Natural killer cell (primary cell): ENCODE data around the gene GSDMA. TPM values are rescaled to one million over a fixed set of nuclear protein-coding genes. Genes with fewer than 3 reads are reported as not detected.
A peak's percentile ranks its signal among the peaks of the same experiment; 100 is the strongest.

Source experiments
- ATAC-seq, 3 donors: fragments of 150-1000 bp in 2 of 3; fragments of 200-7000 bp in 1 of 3; cut with Tn5 transposase; 1 replicate in 1 of 3; 2 replicates in 2 of 3; pipeline ENCODE4 v1.10.0; 2021; ENCODE audit warnings: mild to moderate bottlenecking in 2 of 3, moderate library complexity in 2 of 3
- DNase-seq, 2 donors: peaks; one replicate each; pipeline versions ENCODE4 v3.0.0 to v3.0.0-alpha.2; 2013 to 2021; ENCODE audit warnings: mixed read lengths in 1 of 2
- H3K27ac ChIP-seq: one replicate; pipeline ENCODE4 v1.5.1; 2013; ENCODE audit warnings: mild to moderate bottlenecking, low read length
- H3K27me3 ChIP-seq: one replicate; pipeline ENCODE4 v1.6.1; 2013; ENCODE audit warnings: low read length; ENCODE audit not compliant: control insufficient read depth, insufficient read depth
- H3K36me3 ChIP-seq: one replicate; pipeline ENCODE4 v1.6.1; 2013; ENCODE audit warnings: low read length; ENCODE audit not compliant: control insufficient read depth, insufficient read depth
- H3K4me1 ChIP-seq: one replicate; pipeline ENCODE4 v1.6.1; 2013; ENCODE audit warnings: low read length; ENCODE audit not compliant: control insufficient read depth, insufficient read depth
- H3K4me3 ChIP-seq: one replicate; pipeline ENCODE4 v1.5.1; 2013; ENCODE audit warnings: low read length
- H3K9me3 ChIP-seq: one replicate; pipeline ENCODE4 v1.6.1; 2013; ENCODE audit warnings: low read length; ENCODE audit not compliant: control insufficient read depth, insufficient read depth
- H3K27ac Mint-ChIP-seq, 2 donors: one replicate each; pipeline ENCODE4 v1.8.0; 2022; ENCODE audit warnings: mild to moderate bottlenecking in 2 of 2, mixed read lengths in 2 of 2, moderate library complexity in 1 of 2
- H3K27me3 Mint-ChIP-seq, 2 donors: one replicate each; pipeline ENCODE4 v1.8.0; 2022; ENCODE audit warnings: low read depth in 2 of 2, mixed read lengths in 2 of 2
- H3K36me3 Mint-ChIP-seq: one replicate; pipeline ENCODE4 v1.8.0; 2022; ENCODE audit warnings: mixed read lengths
- H3K4me1 Mint-ChIP-seq, 2 donors: one replicate each; pipeline ENCODE4 v1.8.0; 2022; ENCODE audit warnings: mixed read lengths in 2 of 2
- H3K4me3 Mint-ChIP-seq: one replicate; pipeline ENCODE4 v1.8.0; 2022; ENCODE audit warnings: mild to moderate bottlenecking, moderate library complexity, mixed read lengths
- H3K9me3 Mint-ChIP-seq, 2 donors: one replicate each; pipeline ENCODE4 v1.8.0; 2022; ENCODE audit warnings: mixed read lengths in 2 of 2
- WGBS: methylation state at CpG from one replicate; pipeline ENCODE4 v1.1.7; 2013; ENCODE audit warnings: missing lambda C conversion rate; ENCODE audit not compliant: insufficient coverage; 5-methylcytosine and 5-hydroxymethylcytosine counted together
- intact Hi-C: fragments of 100-400 bp; cut with micrococcal nuclease; formaldehyde crosslinking; loops from one replicate; pipeline ENCODE4 v1.14.2; 2022
- total RNA-seq, 4 donors: library from RNA; stranded (reverse); fragments of 120-200 nt in 1 of 4; gene quantifications; one replicate each; pipeline versions ENCODE4 v1.2.3 to v1.2.4, GENCODE V29; 2013 to 2022
- TF ChIP-seq, protein P1 (sequence below): fragments of 200-600 bp; IDR thresholded peaks from one replicate; pipeline ENCODE4 v1.8.0; 2022; ENCODE audit warnings: antibody characterized with exemption

The GSDMA gene
- total RNA-seq, 3 donors from 2014 or later (not counting 1 experiment from before 2014, with no cell fraction given), result 1.1 to 3.2 (median 2.1) TPM

DNA sequence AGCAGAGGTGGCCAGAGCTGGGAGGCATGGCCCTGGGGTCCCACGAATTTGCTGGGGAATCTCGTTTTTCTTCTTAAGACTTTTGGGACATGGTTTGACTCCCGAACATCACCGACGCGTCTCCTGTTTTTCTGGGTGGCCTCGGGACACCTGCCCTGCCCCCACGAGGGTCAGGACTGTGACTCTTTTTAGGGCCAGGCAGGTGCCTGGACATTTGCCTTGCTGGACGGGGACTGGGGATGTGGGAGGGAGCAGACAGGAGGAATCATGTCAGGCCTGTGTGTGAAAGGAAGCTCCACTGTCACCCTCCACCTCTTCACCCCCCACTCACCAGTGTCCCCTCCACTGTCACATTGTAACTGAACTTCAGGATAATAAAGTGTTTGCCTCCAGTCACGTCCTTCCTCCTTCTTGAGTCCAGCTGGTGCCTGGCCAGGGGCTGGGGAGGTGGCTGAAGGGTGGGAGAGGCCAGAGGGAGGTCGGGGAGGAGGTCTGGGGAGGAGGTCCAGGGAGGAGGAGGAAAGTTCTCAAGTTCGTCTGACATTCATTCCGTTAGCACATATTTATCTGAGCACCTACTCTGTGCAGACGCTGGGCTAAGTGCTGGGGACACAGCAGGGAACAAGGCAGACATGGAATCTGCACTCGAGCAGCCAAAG is 54.7 kb downstream of the GSDMA start:
- no peak for DNase-seq
- 82% methylated on average over 14 of the region's 15 CpGs for WGBS

DNA sequence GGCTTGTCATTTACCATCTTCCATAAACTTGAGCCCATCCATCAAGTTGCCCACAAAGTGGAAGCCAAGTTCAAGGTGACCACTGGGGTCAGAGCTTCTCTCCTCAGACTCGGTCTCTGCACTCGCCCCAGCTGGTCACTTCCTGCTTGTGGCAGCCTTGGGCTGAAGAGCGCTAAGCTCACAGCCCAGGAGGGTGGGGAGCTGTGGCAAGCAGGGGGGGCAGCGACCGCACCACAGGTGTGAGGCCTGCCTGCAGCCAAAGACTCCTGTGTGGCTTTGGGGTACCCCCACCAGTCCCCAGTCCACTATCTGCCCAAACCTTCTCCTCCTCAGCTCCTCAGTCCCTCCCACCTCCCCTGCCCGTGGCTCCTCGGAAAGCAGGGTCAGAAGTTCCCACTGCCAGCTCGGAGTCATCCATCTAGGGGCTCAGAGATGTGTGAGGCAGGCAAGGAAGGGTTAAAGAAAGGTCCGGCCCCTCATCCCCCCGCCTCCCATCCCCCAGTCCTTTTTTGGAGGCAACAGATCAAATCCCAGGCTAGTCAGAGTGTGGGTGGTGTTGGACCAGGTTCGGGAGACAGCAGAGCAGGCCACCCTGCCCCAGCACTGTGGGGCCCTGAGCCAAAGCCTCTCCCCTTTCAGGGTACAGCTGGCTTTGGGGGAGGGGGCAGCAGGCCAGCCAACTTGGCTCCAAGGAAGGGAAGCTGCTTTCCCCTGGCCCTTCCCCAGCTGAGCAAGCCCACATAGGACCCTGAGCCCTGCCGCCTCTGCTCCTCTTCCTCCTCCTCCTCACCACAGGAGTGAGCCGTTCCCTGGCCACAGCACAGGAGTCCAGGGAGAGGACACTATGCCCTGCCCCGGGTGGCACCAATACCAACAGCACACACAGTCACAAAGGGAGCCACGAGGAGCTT is 55.7 kb downstream of the GSDMA start:
- H3K9me3 Mint-ChIP-seq, result no peaks in the 10 kb centered on the region

More for the DNA sequence above, 54.7 kb downstream of the GSDMA start:
- Histone ChIP-seq H3K36me3 (peaks cover 26% of the 10 kb centered on the region), H3K27me3 (no peaks in the 10 kb centered on the region), H3K4me3 (no peak overlapping the region), H3K27ac (no peak overlapping the region), H3K4me1 (peaks cover 24% of the 10 kb centered on the region), H3K9me3 (no peaks in the 10 kb centered on the region)
- no peak overlapping the region for H3K4me3 Mint-ChIP-seq
- no peaks in the 10 kb centered on the region for H3K36me3 Mint-ChIP-seq
- ATAC-seq, result no peak
- H3K27ac Mint-ChIP-seq, result no peak overlapping the region
- H3K9me3 Mint-ChIP-seq, result no peaks in the 10 kb centered on the region
- no peaks in the 10 kb centered on the region for H3K27me3 Mint-ChIP-seq
- intact Hi-C loops, result no loop called here
- TF ChIP-seq, protein P1, sequence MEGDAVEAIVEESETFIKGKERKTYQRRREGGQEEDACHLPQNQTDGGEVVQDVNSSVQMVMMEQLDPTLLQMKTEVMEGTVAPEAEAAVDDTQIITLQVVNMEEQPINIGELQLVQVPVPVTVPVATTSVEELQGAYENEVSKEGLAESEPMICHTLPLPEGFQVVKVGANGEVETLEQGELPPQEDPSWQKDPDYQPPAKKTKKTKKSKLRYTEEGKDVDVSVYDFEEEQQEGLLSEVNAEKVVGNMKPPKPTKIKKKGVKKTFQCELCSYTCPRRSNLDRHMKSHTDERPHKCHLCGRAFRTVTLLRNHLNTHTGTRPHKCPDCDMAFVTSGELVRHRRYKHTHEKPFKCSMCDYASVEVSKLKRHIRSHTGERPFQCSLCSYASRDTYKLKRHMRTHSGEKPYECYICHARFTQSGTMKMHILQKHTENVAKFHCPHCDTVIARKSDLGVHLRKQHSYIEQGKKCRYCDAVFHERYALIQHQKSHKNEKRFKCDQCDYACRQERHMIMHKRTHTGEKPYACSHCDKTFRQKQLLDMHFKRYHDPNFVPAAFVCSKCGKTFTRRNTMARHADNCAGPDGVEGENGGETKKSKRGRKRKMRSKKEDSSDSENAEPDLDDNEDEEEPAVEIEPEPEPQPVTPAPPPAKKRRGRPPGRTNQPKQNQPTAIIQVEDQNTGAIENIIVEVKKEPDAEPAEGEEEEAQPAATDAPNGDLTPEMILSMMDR, result no peak
- peaks cover 0 to 20% of the 10 kb centered on the region in 2 donors for H3K4me1 Mint-ChIP-seq

GRCh38 chr17:40019140-40019991 is 56.6 kb downstream of the GSDMA start:
- Mint-ChIP-seq H3K9me3 (no peaks in the 10 kb centered on the region), H3K27me3 (no peaks in the 10 kb centered on the region), H3K27ac (peak overlapping the region; percentile 41 to 47), H3K4me3 (no peak overlapping the region), H3K36me3 (no peaks in the 10 kb centered on the region), H3K4me1 (peaks cover 0 to 13% of the 10 kb centered on the region in 2 donors)
- DNase-seq, result no peak
- Histone ChIP-seq H3K4me3 (no peak overlapping the region), H3K36me3 (peaks cover 41% of the 10 kb centered on the region), H3K9me3 (no peaks in the 10 kb centered on the region), H3K27ac (no peak overlapping the region), H3K27me3 (no peaks in the 10 kb centered on the region), H3K4me1 (peaks cover 15% of the 10 kb centered on the region)
- TF ChIP-seq, protein P1, result no peak
- ATAC-seq, result no peak
- intact Hi-C loops, result no loop called here
- 95% methylated on average over 24 of the region's 24 CpGs for WGBS

More for the DNA sequence above, 55.7 kb downstream of the GSDMA start:
- Histone ChIP-seq H3K4me3 (no peak overlapping the region), H3K4me1 (peaks cover 19% of the 10 kb centered on the region), H3K27ac (no peak overlapping the region), H3K27me3 (no peaks in the 10 kb centered on the region), H3K9me3 (no peaks in the 10 kb centered on the region), H3K36me3 (peaks cover 35% of the 10 kb centered on the region)
- Mint-ChIP-seq H3K27ac (peak overlapping the region; percentile 41 to 47), H3K36me3 (no peaks in the 10 kb centered on the region), H3K4me1 (peaks cover 0 to 18% of the 10 kb centered on the region in 2 donors), H3K27me3 (no peaks in the 10 kb centered on the region), H3K4me3 (no peak overlapping the region)
- TF ChIP-seq, protein P1, result no peak
- intact Hi-C loops, result no loop called here
- WGBS, result 60% methylated on average over 13 of the region's 15 CpGs
- DNase-seq (no peak), ATAC-seq (no peak)
